B cell (primary cell): Measurements from ENCODE around the gene OR51B4. TPM values are rescaled to one million over a fixed set of nuclear protein-coding genes. Genes with fewer than 3 reads are reported as not detected.

Experiments used
- ATAC-seq: fragments of 200-7000 bp; cut with Tn5 transposase; one replicate; pipeline ENCODE4 v1.10.0; 2021; ENCODE audit warnings: low read depth, mild to moderate bottlenecking, moderate number of reproducible peaks, moderate library complexity
- CTCF ChIA-PET: fragments of 350-600 bp; sonication (Branson Sonifier 250); formaldehyde crosslinking; loops from one replicate; lab custom pipeline; 2021; ENCODE audit warnings: antibody characterized with exemption, inconsistent platforms; lab: Charles Lee
- POLR2A ChIA-PET: fragments of 350-600 bp; sonication (Branson Sonifier 250); formaldehyde crosslinking; loops from one replicate; lab custom pipeline; 2021; ENCODE audit warnings: antibody characterized with exemption; lab: Charles Lee
- DNase-seq: peaks from one replicate; pipeline ENCODE4 v3.0.0; 2013
- H2AFZ ChIP-seq: 2 replicates; pipeline ENCODE4 v1.6.1; 2012; ENCODE audit warnings: mild to moderate bottlenecking, low read depth, low read length; ENCODE audit not compliant: insufficient read depth, poor library complexity, severe bottlenecking
- H3K27ac ChIP-seq, 2 donors: 1 replicate in 1 of 2; 2 replicates in 1 of 2; pipeline ENCODE4 v1.5.1; 2012 to 2013; ENCODE audit warnings: low read length in 2 of 2, mild to moderate bottlenecking in 2 of 2, moderate library complexity in 1 of 2
- H3K27me3 ChIP-seq, 4 experiments: fragments of 200-600 bp in 1 of 4; sonication (generic) in 1 of 4; replicated peaks in 1 of 4; 1 replicate in 2 of 4; 2 replicates in 2 of 4; pipeline versions ENCODE4 v1.6.1 to v1.7.0; 2013 to 2016; ENCODE audit warnings: low read length in 3 of 4, mild to moderate bottlenecking in 2 of 4, mixed read lengths in 1 of 4, moderate library complexity in 1 of 4; ENCODE audit not compliant: insufficient read depth in 4 of 4, control insufficient read depth in 3 of 4; ENCODE audit errors: control extremely low read depth in 1 of 4
- H3K36me3 ChIP-seq, 2 experiments: replicated peaks in 1 of 2; 1 replicate in 1 of 2; 2 replicates in 1 of 2; pipeline versions ENCODE4 v1.6.1 to v1.7.1; 2013; ENCODE audit warnings: low read length in 1 of 2; ENCODE audit not compliant: insufficient read depth in 2 of 2, control insufficient read depth in 1 of 2; ENCODE audit errors: control extremely low read depth in 1 of 2, extremely low read depth in 1 of 2
- H3K4me1 ChIP-seq, 2 donors: fragments of 200-600 bp in 1 of 2; sonication (generic) in 1 of 2; 1 replicate in 1 of 2; 2 replicates in 1 of 2; pipeline versions ENCODE4 v1.5.1 to v1.6.1; 2013 to 2017; ENCODE audit warnings: low read length in 2 of 2; ENCODE audit not compliant: control insufficient read depth in 2 of 2, insufficient read depth in 2 of 2
- H3K4me2 ChIP-seq: replicated peaks from 2 replicates; pipeline ENCODE3; 2012; ENCODE audit warnings: mild to moderate bottlenecking, low read depth, low read length; ENCODE audit not compliant: poor library complexity, severe bottlenecking
- H3K4me3 ChIP-seq, 5 experiments: fragments of 200-600 bp in 1 of 5; sonication (generic) in 1 of 5; 1 replicate in 3 of 5; 2 replicates in 2 of 5; pipeline versions ENCODE4 v1.5.1 to v1.7.0; 2011 to 2016; ENCODE audit warnings: low read length in 4 of 5, mild to moderate bottlenecking in 4 of 5, low read depth in 2 of 5, control low read depth in 1 of 5, moderate library complexity in 1 of 5; ENCODE audit not compliant: insufficient read depth in 1 of 5; ENCODE audit errors: control extremely low read depth in 1 of 5, extremely low read depth in 1 of 5
- H3K79me2 ChIP-seq: fragments of 200-600 bp; sonication (generic); one replicate; pipeline ENCODE4 v1.6.0; 2016; ENCODE audit warnings: low read length; ENCODE audit not compliant: control insufficient read depth, insufficient read depth
- H3K9ac ChIP-seq: fragments of 200-600 bp; sonication (generic); 2 replicates; pipeline ENCODE4 v1.6.1; 2017; ENCODE audit warnings: mild to moderate bottlenecking, low read length, moderate library complexity
- H3K9me3 ChIP-seq, 3 donors: one replicate each; pipeline versions ENCODE4 v1.6.1 to v1.7.1; 2013; ENCODE audit warnings: low read length in 2 of 3; ENCODE audit not compliant: control insufficient read depth in 2 of 3, insufficient read depth in 1 of 3; ENCODE audit errors: control extremely low read depth in 1 of 3
- H4K20me1 ChIP-seq: 2 replicates; pipeline ENCODE4 v1.6.0; 2012; ENCODE audit warnings: mild to moderate bottlenecking, low read length; ENCODE audit not compliant: insufficient read depth, control insufficient read depth, poor library complexity, severe bottlenecking
- H3K27ac Mint-ChIP-seq: one replicate; pipeline ENCODE4 v1.8.0; 2021; ENCODE audit warnings: mixed read lengths
- H3K27me3 Mint-ChIP-seq: one replicate; pipeline ENCODE4 v1.8.0; 2021; ENCODE audit warnings: mixed read lengths
- H3K4me1 Mint-ChIP-seq: one replicate; pipeline ENCODE4 v1.8.0; 2021; ENCODE audit warnings: mixed read lengths
- H3K4me3 Mint-ChIP-seq: one replicate; pipeline ENCODE4 v1.8.0; 2021; ENCODE audit warnings: mixed read lengths
- H3K9me3 Mint-ChIP-seq: one replicate; pipeline ENCODE4 v1.8.0; 2022; ENCODE audit warnings: mixed read lengths; ENCODE audit not compliant: insufficient read depth
- EZH2 ChIP-seq: IDR thresholded peaks from 2 replicates; pipeline ENCODE4 v1.6.1; 2012; ENCODE audit warnings: borderline replicate concordance, low read depth, mild to moderate bottlenecking, moderate library complexity, low read length; ENCODE audit not compliant: insufficient read depth, poor library complexity, severe bottlenecking
- WGBS: methylation state at CpG from one replicate; pipeline ENCODE4 v1.1.5; 2013; ENCODE audit warnings: missing lambda C conversion rate; ENCODE audit not compliant: insufficient coverage; 5-methylcytosine and 5-hydroxymethylcytosine counted together
- intact Hi-C: fragments of 100-400 bp; cut with micrococcal nuclease; formaldehyde crosslinking; loops from one replicate; pipeline ENCODE4 v1.10.0; 2022
- polyA plus RNA-seq: library from polyadenylated mRNA; depleted of rRNA; stranded (reverse); fragments of >200 nt; gene quantifications from 2 replicates; pipeline ENCODE4 v1.2.3, GENCODE V29; 2012
- total RNA-seq, 2 donors: library from RNA; stranded (reverse); fragments of 120-200 nt in 1 of 2; gene quantifications; 1 replicate in 1 of 2; 2 replicates in 1 of 2; pipeline versions ENCODE4 v1.2.3 to v1.2.4, GENCODE V29; 2013 to 2022
- TF ChIP-seq, protein P1 (sequence below): fragments of 200-600 bp; IDR thresholded peaks from one replicate; pipeline ENCODE4 v1.8.0; 2022; ENCODE audit warnings: antibody characterized with exemption, mild to moderate bottlenecking

OR51B4 gene
- total and polyA plus RNA-seq, 2 donors (not counting 1 experiment from before 2014, with no cell fraction given) = 0.21 TPM; not detected in 1

DNA sequence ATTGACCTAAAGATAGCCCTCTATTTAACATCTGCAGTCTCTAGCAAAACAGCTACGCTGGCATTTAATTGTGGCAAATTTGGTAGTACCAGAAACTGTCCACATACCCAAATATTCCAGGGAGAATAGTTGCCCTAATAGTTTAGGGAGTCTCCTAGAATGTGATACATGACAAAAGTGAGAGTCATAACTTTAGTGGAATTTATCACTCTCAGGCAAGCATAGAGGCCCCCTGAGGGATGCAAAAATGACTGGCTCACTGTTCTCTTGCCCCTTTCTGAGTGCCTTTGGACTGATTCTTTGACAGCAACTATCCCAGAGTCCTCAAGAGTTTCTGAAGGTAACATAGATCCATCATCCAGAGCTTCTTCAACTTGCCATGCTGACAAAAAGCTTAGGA is 2.3 kb upstream of the OR51B4 start:
- TF ChIP-seq EZH2 = no peak
- TF ChIP-seq, protein P1, sequence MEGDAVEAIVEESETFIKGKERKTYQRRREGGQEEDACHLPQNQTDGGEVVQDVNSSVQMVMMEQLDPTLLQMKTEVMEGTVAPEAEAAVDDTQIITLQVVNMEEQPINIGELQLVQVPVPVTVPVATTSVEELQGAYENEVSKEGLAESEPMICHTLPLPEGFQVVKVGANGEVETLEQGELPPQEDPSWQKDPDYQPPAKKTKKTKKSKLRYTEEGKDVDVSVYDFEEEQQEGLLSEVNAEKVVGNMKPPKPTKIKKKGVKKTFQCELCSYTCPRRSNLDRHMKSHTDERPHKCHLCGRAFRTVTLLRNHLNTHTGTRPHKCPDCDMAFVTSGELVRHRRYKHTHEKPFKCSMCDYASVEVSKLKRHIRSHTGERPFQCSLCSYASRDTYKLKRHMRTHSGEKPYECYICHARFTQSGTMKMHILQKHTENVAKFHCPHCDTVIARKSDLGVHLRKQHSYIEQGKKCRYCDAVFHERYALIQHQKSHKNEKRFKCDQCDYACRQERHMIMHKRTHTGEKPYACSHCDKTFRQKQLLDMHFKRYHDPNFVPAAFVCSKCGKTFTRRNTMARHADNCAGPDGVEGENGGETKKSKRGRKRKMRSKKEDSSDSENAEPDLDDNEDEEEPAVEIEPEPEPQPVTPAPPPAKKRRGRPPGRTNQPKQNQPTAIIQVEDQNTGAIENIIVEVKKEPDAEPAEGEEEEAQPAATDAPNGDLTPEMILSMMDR = no peak
- H3K36me3 ChIP-seq = no peaks in the 10 kb centered on the region
- intact Hi-C loops = no loop called here
- Mint-ChIP-seq H3K27ac (no peak overlapping the region), H3K27me3 (peaks cover 15% of the 10 kb centered on the region), H3K4me1 (no peaks in the 10 kb centered on the region), H3K4me3 (no peak overlapping the region), H3K9me3 (no peaks in the 10 kb centered on the region)
- no peak for DNase-seq
- H3K79me2 ChIP-seq = no peaks in the 10 kb centered on the region
- H2AFZ ChIP-seq = no peak overlapping the region
- no peak overlapping the region for H3K4me2 ChIP-seq
- no peaks in the 10 kb centered on the region for H4K20me1 ChIP-seq
- no peaks in the 10 kb centered on the region for H3K9me3 ChIP-seq
- ATAC-seq = no peak
- no peaks in the 10 kb centered on the region for H3K27me3 ChIP-seq
- CTCF ChIA-PET = no interaction called here
- no peaks in the 10 kb centered on the region for H3K4me1 ChIP-seq
- WGBS = no CpG with 5 or more reads among the region's 1 CpG
- no peak overlapping the region for H3K4me3 ChIP-seq
- H3K27ac ChIP-seq = no peak overlapping the region
- POLR2A ChIA-PET = no interaction called here
- H3K9ac ChIP-seq = no peak overlapping the region

GRCh38 chr11:5303626-5304025 is 1.9 kb upstream of the OR51B4 start:
- Mint-ChIP-seq H3K4me1 (no peaks in the 10 kb centered on the region), H3K27me3 (peaks cover 17% of the 10 kb centered on the region), H3K27ac (no peak overlapping the region), H3K4me3 (no peak overlapping the region), H3K9me3 (no peaks in the 10 kb centered on the region)
- ATAC-seq (no peak), DNase-seq (no peak)
- no peaks in the 10 kb centered on the region for H3K79me2 ChIP-seq
- no CpG with 5 or more reads among the region's 5 CpGs for WGBS
- H3K27me3 ChIP-seq = no peaks in the 10 kb centered on the region
- no peak overlapping the region for H3K27ac ChIP-seq
- no peaks in the 10 kb centered on the region for H3K36me3 ChIP-seq
- H3K4me2 ChIP-seq = no peak overlapping the region
- H2AFZ ChIP-seq = no peak overlapping the region
- H3K9ac ChIP-seq = no peak overlapping the region
- ChIA-PET POLR2A (no interaction called here), CTCF (no interaction called here)
- H3K4me3 ChIP-seq = no peak overlapping the region
- H3K4me1 ChIP-seq = no peaks in the 10 kb centered on the region
- TF ChIP-seq, protein P1 = no peak
- no peak for TF ChIP-seq EZH2
- no peaks in the 10 kb centered on the region for H3K9me3 ChIP-seq
- intact Hi-C loops = no loop called here
- no peaks in the 10 kb centered on the region for H4K20me1 ChIP-seq
